HepG2 (cell line): Measurements from ENCODE around the gene DPM1. TPM values are rescaled to one million over a fixed set of nuclear protein-coding genes. Genes with fewer than 3 reads are reported as not detected.

Source experiments
- ADNP ChIP-seq: sonication (generic); formaldehyde crosslinking; IDR thresholded peaks from 2 replicates; pipeline ENCODE4 v1.4.0; 2020; ENCODE audit warnings: missing genetic modification reagents
- ATF7 ChIP-seq, 2 experiments: fragments of 450-650 bp in 1 of 2; sonication (generic) in 1 of 2; formaldehyde crosslinking in 1 of 2; IDR thresholded peaks; 2 replicates each; pipeline versions ENCODE4 v1.4.0 to v1.6.1; 2016 to 2020; ENCODE audit warnings: antibody characterized with exemption in 1 of 2, mild to moderate bottlenecking in 1 of 2, missing genetic modification reagents in 1 of 2
- BORCS8-MEF2B ChIP-seq: sonication (generic); formaldehyde crosslinking; IDR thresholded peaks from 2 replicates; pipeline ENCODE4 v1.8.0; 2022; ENCODE audit warnings: mild to moderate bottlenecking, missing genetic modification reagents
- CBFB ChIP-seq: sonication (generic); formaldehyde crosslinking; IDR thresholded peaks from 2 replicates; pipeline ENCODE4 v1.4.0; 2020; ENCODE audit warnings: missing genetic modification reagents
- GLI4 ChIP-seq: sonication (generic); formaldehyde crosslinking; IDR thresholded peaks from 2 replicates; pipeline ENCODE4 v1.5.1; 2020; ENCODE audit warnings: missing genetic modification reagents, mild to moderate bottlenecking, moderate library complexity, borderline replicate concordance
- HES4 ChIP-seq: sonication (generic); formaldehyde crosslinking; IDR thresholded peaks from 2 replicates; pipeline ENCODE4 v1.9.0; 2021; ENCODE audit warnings: mild to moderate bottlenecking, missing genetic modification reagents, borderline replicate concordance
- HMG20B ChIP-seq: conservative IDR thresholded peaks from 2 replicates; pipeline ENCODE4 v1.6.1; 2016; ENCODE audit warnings: missing genetic modification reagents, missing compliant biosample characterization
- IRF2 ChIP-seq: IDR thresholded peaks from 2 replicates; pipeline ENCODE4 v1.6.1; 2018; ENCODE audit warnings: missing genetic modification reagents, missing compliant biosample characterization
- IRX3 ChIP-seq: sonication (generic); formaldehyde crosslinking; IDR thresholded peaks from 2 replicates; pipeline ENCODE4 v1.8.1; 2023; ENCODE audit warnings: mild to moderate bottlenecking, low read depth, missing genetic modification reagents, borderline replicate concordance
- KMT2B ChIP-seq: IDR thresholded peaks from 2 replicates; pipeline ENCODE4 v1.6.1; 2016; ENCODE audit warnings: missing genetic modification reagents, missing compliant biosample characterization
- LRRFIP1 ChIP-seq: sonication (generic); formaldehyde crosslinking; conservative IDR thresholded peaks from 2 replicates; pipeline ENCODE4 v1.4.0; 2020; ENCODE audit warnings: missing genetic modification reagents
- MED13 ChIP-seq: sonication (generic); formaldehyde crosslinking; IDR thresholded peaks from 2 replicates; pipeline ENCODE4 v1.5.0; 2020; ENCODE audit warnings: missing genetic modification reagents
- NPAS2 ChIP-seq: sonication (generic); formaldehyde crosslinking; IDR thresholded peaks from 2 replicates; pipeline ENCODE4 v1.8.0; 2022; ENCODE audit warnings: mild to moderate bottlenecking, missing genetic modification reagents, borderline replicate concordance
- SMC3 ChIP-seq: IDR thresholded peaks from 2 replicates; pipeline ENCODE4 v1.6.1; 2011; ENCODE audit warnings: low read length, improper control_type of control experiment
- TARDBP ChIP-seq: sonication (generic); formaldehyde crosslinking; IDR thresholded peaks from 2 replicates; pipeline ENCODE4 v1.8.0; 2022; ENCODE audit warnings: mild to moderate bottlenecking, missing genetic modification reagents
- ZBTB33 ChIP-seq: sonication (generic); formaldehyde crosslinking; IDR thresholded peaks from 2 replicates; pipeline ENCODE4 v1.4.0; 2020; ENCODE audit warnings: missing genetic modification reagents
- ZNF207 ChIP-seq: fragments of 450-650 bp; IDR thresholded peaks from 2 replicates; pipeline ENCODE4 v1.6.1; 2016; ENCODE audit warnings: antibody characterized with exemption, borderline replicate concordance
- ZNF564 ChIP-seq: sonication (generic); formaldehyde crosslinking; IDR thresholded peaks from 2 replicates; pipeline ENCODE4 v1.8.1; 2023; ENCODE audit warnings: mild to moderate bottlenecking, missing genetic modification reagents
- ZNF570 ChIP-seq: sonication (generic); formaldehyde crosslinking; IDR thresholded peaks from 2 replicates; pipeline ENCODE4 v1.4.0; 2020; ENCODE audit warnings: mild to moderate bottlenecking, missing genetic modification reagents, borderline replicate concordance
- ZNF589 ChIP-seq: sonication (generic); formaldehyde crosslinking; conservative IDR thresholded peaks from 2 replicates; pipeline ENCODE4 v1.8.0; 2022; ENCODE audit warnings: mild to moderate bottlenecking, moderate library complexity, missing genetic modification reagents
- ZNF7 ChIP-seq: IDR thresholded peaks from 2 replicates; pipeline ENCODE4 v1.6.1; 2016; ENCODE audit warnings: missing biosample characterization, missing genetic modification reagents
- ZNF746 ChIP-seq: sonication (generic); formaldehyde crosslinking; IDR thresholded peaks from 2 replicates; pipeline ENCODE4 v1.8.0; 2022; ENCODE audit warnings: mild to moderate bottlenecking, missing genetic modification reagents
- ZNF878 ChIP-seq: sonication (generic); formaldehyde crosslinking; IDR thresholded peaks from 2 replicates; pipeline ENCODE4 v1.8.1; 2023; ENCODE audit warnings: mild to moderate bottlenecking, missing genetic modification reagents, moderate library complexity
- ZSCAN25 ChIP-seq: sonication (generic); formaldehyde crosslinking; IDR thresholded peaks from 2 replicates; pipeline ENCODE4 v1.8.0; 2022; ENCODE audit warnings: mild to moderate bottlenecking, missing genetic modification reagents
- polyA plus RNA-seq, 8 experiments: library from polyadenylated mRNA; depleted of rRNA in 3 of 8; stranded (reverse) in 7 of 8; unstranded in 1 of 8; fragments of >200 nt; fragmentation: Illumina TruSeq in 4 of 8; extraction: Trizol in 4 of 8; gene quantifications; 2 replicates each; pipeline versions ENCODE4 v1.2.1 to v1.2.3, GENCODE V29; 2011 to 2016; ENCODE audit warnings: low read depth in 4 of 8, missing spikeins in 1 of 8, mixed read lengths in 1 of 8; ENCODE audit not compliant: insufficient read depth in 1 of 8
- total RNA-seq, 5 experiments: library from RNA; depleted of rRNA; stranded (reverse); fragments of >200 nt; fragmentation: Illumina TruSeq; extraction: Trizol; gene quantifications; 2 replicates each; pipeline ENCODE4 v1.2.3, GENCODE V29; 2016; ENCODE audit warnings: low read depth in 1 of 5
- TF ChIP-seq, protein P1 (sequence below): sonication (generic); formaldehyde crosslinking; IDR thresholded peaks from 2 replicates; pipeline ENCODE4 v1.5.0; 2020; ENCODE audit warnings: missing genetic modification reagents

The DPM1 gene
- total and polyA plus RNA-seq, 2 of the 13 experiments (the other 11 are each of a cell fraction or from before 2014, with no cell fraction given): 83.2 to 161 TPM

- TF ChIP-seq NPAS2 (CRISPR knock-in tag): no peak
- TF ChIP-seq MED13 (CRISPR knock-in tag): no peak
- TF ChIP-seq GLI4 (CRISPR knock-in tag): no peak
- TF ChIP-seq ZNF7 (CRISPR knock-in tag): no peak
- TF ChIP-seq IRX3: 0 out of 2 replicates have a peak, but pooled peaks have one; percentile 70
- peak; percentile 84 for TF ChIP-seq ZSCAN25 (CRISPR knock-in tag)
- peak; percentile 81 for TF ChIP-seq HMG20B (CRISPR knock-in tag)
- no peak for TF ChIP-seq ATF7 (IDR thresholded peaks at IDR 0.05)
- TF ChIP-seq ATF7 (CRISPR knock-in tag; IDR thresholded peaks at IDR 0.05): 0 out of 2 replicates have a peak, but pooled peaks have one; percentile 48
- 0 out of 2 replicates have a peak, but pooled peaks have one; percentile 38 for TF ChIP-seq HES4 (CRISPR knock-in tag)
- TF ChIP-seq, protein P1, sequence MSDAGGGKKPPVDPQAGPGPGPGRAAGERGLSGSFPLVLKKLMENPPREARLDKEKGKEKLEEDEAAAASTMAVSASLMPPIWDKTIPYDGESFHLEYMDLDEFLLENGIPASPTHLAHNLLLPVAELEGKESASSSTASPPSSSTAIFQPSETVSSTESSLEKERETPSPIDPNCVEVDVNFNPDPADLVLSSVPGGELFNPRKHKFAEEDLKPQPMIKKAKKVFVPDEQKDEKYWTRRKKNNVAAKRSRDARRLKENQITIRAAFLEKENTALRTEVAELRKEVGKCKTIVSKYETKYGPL (CRISPR knock-in tag): no peak
- peak; percentile 93 for TF ChIP-seq KMT2B (CRISPR knock-in tag)
- TF ChIP-seq ZNF746 (CRISPR knock-in tag): peak; percentile 46; the same call in 1 of the 2 replicates
- peak; percentile 82; the same call in 1 of the 2 replicates for TF ChIP-seq BORCS8-MEF2B
- peak; percentile 83 for TF ChIP-seq CBFB (CRISPR knock-in tag)
- TF ChIP-seq ZBTB33 (CRISPR knock-in tag): peak; percentile 92
- TF ChIP-seq TARDBP (CRISPR knock-in tag): peak; percentile 98
- TF ChIP-seq ZNF570 (CRISPR knock-in tag): 0 out of 2 replicates have a peak, but pooled peaks have one; percentile 62
- no peak for TF ChIP-seq ZNF207
- TF ChIP-seq LRRFIP1 (CRISPR knock-in tag): 0 out of 2 replicates have a peak, but pooled peaks have one; percentile 15
- peak; percentile 80 for TF ChIP-seq ZNF564 (CRISPR knock-in tag)
- TF ChIP-seq ADNP (CRISPR knock-in tag): peak; percentile 96
- TF ChIP-seq ZNF589 (CRISPR knock-in tag): no peak
- TF ChIP-seq SMC3: peak; percentile 96
- TF ChIP-seq ZNF878 (CRISPR knock-in tag): 0 out of 2 replicates have a peak, but pooled peaks have one; percentile 43
- TF ChIP-seq IRF2 (CRISPR knock-in tag): peak; percentile 95
Measured at GRCh38 chr20:50929299-50930138, 28.8 kb downstream of the DPM1 start (continued).
